HG02763 (cell line): ENCODE data around the gene VDAC1.
"Not testable (repeated sequence)": the region's sequence is repeated elsewhere in the genome, so short reads cannot be mapped to it uniquely, and the experiment has no call there.

ENCODE experiments used
- ATAC-seq: cut with Tn5 transposase; IDR thresholded peaks from one replicate; pipeline ENCODE4 v1.9.1; 2021; ENCODE audit warnings: mild to moderate bottlenecking, moderate library complexity; ENCODE audit not compliant: unreplicated experiment

VDAC1 gene

GRCh38 chr5:133944263-133945185 lies 60.3 kb downstream of the VDAC1 start:
- ATAC-seq: no peak

GRCh38 chr5:133943475-133943817 lies 61.3 kb downstream of the VDAC1 start:
- ATAC-seq: no peak

- no peak for ATAC-seq
These were observed 61.9 kb downstream of the VDAC1 start for GRCh38 chr5:133942614-133943474.

GRCh38 chr5:133941456-133942196 lies 63.1 kb downstream of the VDAC1 start:
- ATAC-seq: no peak

- no peak for ATAC-seq
These were observed 65.1 kb downstream of the VDAC1 start for GRCh38 chr5:133939668-133940067.

GRCh38 chr5:133938929-133939328 lies 65.8 kb downstream of the VDAC1 start:
- peak; percentile 54 for ATAC-seq

- ATAC-seq: no peak
These were observed 66.5 kb downstream of the VDAC1 start for GRCh38 chr5:133938039-133938821.

- ATAC-seq: not testable (repeated sequence)
These were observed 67.1 kb downstream of the VDAC1 start for GRCh38 chr5:133937628-133938027.

- ATAC-seq: no peak
These were observed 68.1 kb downstream of the VDAC1 start for GRCh38 chr5:133936651-133937015.

- ATAC-seq: not testable (repeated sequence)
These were observed 68.7 kb downstream of the VDAC1 start for GRCh38 chr5:133935991-133936650.

- ATAC-seq: no peak
These were observed 69.2 kb downstream of the VDAC1 start for GRCh38 chr5:133935667-133935940.

GRCh38 chr5:133934822-133935666 lies 69.7 kb downstream of the VDAC1 start:
- no peak for ATAC-seq

- ATAC-seq: no peak
These were observed 70.5 kb downstream of the VDAC1 start for GRCh38 chr5:133934311-133934710.

GRCh38 chr5:133933670-133934295 lies 71.0 kb downstream of the VDAC1 start:
- ATAC-seq: no peak

- ATAC-seq: no peak
These were observed 71.6 kb downstream of the VDAC1 start for GRCh38 chr5:133933169-133933509.

- ATAC-seq: no peak
These were observed 72.2 kb downstream of the VDAC1 start for GRCh38 chr5:133932441-133933168.

GRCh38 chr5:133931546-133931945 lies 73.2 kb downstream of the VDAC1 start:
- ATAC-seq: no peak

- no peak for ATAC-seq
These were observed 74.0 kb downstream of the VDAC1 start for GRCh38 chr5:133930813-133931090.
